Stimulated activated CD4-positive, alpha-beta T cell treated with anti-CD3 and anti-CD28 coated beads, Interleukin-12 subunit alpha, Interleukin-12 subunit beta, amount 100 ng/mL, for 48 hours (primary cell): ENCODE results near the gene ACTA1.
"Not testable (repeated sequence)": the region's sequence is repeated elsewhere in the genome, so short reads cannot be mapped to it uniquely, and the experiment has no call there.

Source experiments
- DNase-seq, 3 donors: peaks; one replicate each; pipeline ENCODE4 v3.0.0-alpha.2; 2020; ENCODE audit warnings: low read depth in 2 of 3, low spot score in 1 of 3

ACTA1 gene

DNA sequence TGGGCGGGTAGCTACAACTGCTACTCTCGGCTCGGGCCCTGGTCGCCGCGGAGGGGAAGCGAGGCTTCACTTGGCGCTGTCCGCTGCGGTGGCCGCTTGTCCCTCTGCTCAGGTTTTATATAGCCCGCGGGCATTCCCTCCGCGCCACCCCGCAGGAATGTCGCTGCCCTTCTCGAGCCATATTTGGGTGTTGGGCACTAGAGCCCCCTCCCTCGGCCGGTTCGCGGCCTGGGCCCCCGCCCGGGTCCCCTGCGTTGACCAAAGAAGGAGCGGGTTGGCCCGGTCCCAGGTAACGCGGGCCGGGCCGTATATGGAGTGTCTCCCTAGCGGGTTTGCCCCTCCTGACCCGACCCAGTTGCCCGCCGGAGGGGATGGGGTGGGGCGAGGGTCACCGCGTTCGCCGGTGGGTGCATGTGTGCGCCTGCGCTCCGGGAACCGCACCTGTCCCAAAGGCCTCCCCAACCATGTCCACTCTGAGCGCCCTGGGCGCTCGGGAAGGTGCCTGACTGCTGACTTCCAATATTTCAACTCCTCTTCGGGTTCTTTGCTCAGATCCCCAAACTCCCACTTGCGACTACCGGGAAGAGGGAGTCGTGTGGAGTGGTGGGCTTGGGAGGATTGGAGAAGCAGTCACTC, at the start of gene ACTA1:
Gene ACTA1 (minus strand): TSS at position 90 of the 636 bp plus-strand sequence. CDS start 979 bp downstream, outside the sequence.
- DNase-seq, result no peak

DNA sequence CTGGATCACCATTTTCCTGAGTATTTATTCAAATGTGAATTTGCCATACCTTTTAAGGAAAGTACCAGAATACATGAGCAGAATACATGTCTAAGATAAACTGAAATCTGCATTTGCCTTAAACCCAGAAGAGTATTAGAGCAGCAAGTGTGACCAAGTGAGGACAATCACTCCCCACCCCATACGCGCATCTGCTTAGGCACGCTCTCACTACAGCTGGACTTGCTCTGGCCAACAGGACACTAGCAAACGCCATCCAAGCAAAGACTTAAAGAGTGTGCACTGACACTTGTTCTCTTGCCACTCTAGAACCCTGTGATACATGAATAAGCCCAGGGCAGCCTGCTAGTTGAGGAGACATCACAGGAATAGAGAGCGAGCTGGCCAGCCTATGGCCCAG, 48.6 kb upstream of the ACTA1 start:
- no peak for DNase-seq

DNA sequence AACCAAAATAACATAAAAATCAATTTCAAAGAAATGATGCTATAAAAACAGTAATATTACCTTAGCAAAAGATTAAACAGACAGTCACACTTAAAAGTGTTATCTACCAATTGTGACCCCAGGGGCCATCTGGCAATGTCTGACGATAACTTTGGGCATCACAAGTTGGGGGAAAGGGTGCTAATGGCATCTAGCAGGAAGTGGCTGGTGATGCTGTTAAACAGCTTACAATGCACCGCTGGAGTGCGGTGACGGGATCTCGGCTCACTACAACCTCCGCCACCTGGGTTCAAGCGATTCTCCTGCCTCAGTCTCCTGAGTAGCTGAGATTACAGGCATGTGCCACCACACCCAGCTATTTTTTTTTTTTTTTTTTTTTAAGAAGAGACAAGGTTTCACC, 46.6 kb upstream of the ACTA1 start:
- no peak for DNase-seq

DNA sequence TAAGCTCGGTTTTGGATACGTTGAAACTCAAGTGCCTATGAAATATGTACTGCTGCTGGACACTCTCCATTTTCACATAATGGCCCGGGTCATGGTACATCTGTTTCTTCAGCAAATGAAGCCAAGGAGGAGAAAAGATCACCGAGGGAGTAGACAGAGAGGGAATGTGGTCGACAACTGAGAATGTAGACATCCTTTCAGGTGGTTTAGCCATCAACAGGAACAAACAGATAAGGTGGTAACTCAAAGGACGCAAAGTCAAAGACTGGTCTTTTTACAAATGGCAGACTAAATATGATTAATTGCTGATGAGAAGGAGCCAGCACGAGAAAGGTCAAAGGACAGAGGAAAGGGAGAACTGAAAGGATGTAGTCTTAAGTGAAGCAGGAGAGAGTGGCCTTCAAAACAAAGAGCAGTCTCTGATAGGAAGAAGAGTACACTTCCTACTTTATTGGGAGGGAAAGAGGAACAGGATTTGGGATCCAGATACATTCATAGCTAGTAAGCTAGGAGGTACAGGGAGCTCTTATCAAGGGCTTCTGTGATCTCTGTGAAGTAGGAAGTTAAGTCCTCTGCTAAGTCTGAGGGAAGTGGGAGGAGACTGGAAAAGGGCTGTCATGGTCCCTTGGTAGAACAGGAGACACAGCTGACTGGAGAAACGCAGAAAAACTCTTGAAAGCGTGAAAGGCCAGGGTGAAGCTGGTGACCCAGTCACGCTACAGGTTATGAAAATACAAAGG, 45.9 kb upstream of the ACTA1 start:
- no peak for DNase-seq

- no peak for DNase-seq
Measured at GRCh38 chr1:229478852-229479251, 45.0 kb upstream of the ACTA1 start.

- not testable (repeated sequence) for DNase-seq
Measured at GRCh38 chr1:229475859-229476258, 42.0 kb upstream of the ACTA1 start.

DNA sequence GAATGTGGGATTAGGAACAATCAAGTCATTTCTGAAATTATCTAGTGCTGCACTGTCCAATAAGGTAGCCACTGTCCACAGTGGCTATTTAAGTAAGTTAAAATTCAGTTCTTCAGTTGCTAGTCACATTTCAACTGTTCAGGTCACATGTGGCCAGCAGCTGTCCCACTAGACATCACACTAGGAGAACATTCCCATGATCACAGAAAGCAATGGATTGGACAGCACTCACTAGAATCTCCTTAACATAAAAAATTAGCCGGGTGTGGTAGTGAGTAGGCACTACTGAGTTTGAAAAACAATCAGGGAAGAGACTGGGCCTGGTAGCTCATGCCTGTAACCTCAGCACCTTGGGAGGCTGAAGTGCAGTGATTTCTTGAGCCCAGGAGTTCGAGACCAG, 40.6 kb upstream of the ACTA1 start:
- DNase-seq, result no peak

DNA sequence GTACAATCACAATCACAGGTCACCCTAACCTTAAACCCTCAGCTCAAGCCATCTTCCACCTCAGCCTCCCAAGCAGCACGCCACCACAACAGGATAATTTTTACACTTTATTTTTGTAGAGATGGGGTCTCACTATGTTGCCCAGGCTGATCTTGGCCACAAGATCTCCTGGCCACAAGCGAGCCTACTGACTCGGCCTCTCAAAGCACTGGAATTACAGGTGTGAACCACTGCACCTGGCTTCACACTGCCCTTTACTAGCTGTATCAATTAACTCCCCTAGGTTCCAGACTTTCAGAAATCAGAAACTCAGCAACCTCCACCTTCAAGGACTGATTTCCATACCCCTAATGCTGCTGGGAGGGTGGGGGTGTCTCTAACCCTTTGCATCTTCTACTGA, 37.3 kb upstream of the ACTA1 start:
- no peak for DNase-seq

DNA sequence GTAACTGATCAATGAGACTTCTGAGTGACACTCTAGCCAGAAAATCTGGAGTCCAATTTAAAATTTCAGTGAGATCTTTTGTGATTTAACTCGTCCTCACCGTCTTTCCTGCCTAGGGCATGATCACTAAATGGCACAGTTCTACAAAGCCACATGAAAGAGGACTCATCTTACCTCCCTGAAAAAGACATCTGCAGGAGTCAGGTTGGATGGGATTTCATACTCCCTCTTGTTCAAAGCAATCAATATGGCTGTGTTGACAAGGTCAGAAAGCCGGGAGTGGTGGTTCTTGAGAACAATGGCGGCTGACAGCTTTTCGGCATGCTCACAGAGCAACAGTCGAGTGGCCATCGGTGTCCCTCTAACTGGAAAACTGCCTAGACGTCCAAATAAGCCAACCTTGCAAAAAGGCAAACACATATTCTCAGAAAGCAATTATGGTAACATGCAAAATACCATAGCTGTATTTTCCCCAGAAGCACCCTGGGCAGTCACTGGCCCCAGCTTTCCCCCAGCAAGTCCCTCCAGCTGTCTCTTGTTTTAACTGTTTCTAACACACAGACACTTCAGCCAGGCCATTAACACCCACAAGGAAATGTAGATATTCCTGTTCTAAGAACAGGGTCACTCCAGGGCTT, 36.6 kb upstream of the ACTA1 start:
- no peak for DNase-seq

- DNase-seq, result no peak
Measured at GRCh38 chr1:229466887-229467286, 33.0 kb upstream of the ACTA1 start.

- no peak for DNase-seq
Measured at GRCh38 chr1:229464672-229465071, 30.8 kb upstream of the ACTA1 start.

DNA sequence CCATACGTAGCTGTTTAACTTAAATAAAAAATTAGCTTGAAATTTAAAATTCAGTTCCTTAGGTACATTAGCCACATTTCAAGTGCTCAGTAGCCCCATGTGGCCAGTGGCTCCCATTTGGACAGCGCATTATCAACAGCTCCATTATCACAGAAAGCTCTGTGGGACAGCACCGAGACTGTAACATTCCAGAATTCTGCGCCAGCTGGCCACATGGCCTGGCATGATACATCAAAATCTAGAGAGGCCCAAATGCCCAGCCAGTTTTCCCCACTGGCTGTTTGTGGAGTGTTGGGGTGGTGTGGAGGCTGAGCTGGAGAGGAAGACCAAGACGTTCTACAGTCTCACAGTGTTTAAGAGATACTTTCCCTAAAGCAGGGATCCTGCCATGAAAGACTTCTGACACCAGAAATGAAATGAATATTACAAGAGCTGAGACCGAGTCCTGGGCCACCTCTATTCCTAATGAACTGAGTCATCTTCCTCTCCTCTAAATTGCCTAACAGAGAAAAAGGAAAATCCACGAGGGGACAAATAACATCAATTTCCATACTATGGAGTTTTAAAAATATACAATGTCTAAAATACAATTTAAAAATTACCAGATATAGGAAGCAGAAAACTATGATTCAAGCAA, 27.3 kb upstream of the ACTA1 start:
- DNase-seq, result no peak

DNA sequence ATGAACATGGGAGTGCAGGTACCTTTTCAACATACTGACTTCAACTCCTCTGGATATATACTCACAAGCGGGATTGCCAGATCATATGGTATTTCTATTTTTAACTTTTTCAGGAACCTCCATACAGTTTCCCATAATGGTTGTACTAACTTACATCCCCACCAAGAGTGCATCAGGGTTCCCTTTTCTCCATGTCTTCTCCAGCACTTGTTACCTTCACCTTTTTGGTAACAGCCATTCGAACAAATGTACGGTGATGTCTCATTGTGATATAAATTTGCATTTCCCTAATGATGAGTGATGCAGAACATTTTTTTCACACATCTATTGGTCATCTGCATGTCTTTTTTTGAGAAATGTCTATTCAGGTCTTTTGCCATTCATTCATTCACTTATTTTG, 25.9 kb upstream of the ACTA1 start:
- DNase-seq, result no peak

DNA sequence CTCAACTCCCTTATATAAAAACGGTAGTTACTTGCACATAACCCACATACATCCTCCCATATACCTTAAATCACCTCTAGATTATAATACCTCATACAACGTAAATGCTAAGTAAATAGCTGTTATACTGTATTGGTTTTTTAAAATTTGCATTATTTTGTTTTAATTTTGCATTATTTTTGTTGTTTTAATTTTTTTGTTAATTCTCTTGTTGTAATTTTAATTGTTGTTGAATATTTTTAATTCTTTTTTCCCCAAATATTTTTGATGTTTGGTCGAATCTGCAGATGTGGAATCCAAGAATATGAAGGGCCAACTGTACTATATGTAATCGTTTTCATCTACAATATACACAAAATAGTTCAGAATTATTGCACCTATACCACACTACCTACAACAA, 23.5 kb upstream of the ACTA1 start:
- no peak for DNase-seq

- no peak for DNase-seq
Measured at GRCh38 chr1:229456016-229456415, 22.1 kb upstream of the ACTA1 start.

DNA sequence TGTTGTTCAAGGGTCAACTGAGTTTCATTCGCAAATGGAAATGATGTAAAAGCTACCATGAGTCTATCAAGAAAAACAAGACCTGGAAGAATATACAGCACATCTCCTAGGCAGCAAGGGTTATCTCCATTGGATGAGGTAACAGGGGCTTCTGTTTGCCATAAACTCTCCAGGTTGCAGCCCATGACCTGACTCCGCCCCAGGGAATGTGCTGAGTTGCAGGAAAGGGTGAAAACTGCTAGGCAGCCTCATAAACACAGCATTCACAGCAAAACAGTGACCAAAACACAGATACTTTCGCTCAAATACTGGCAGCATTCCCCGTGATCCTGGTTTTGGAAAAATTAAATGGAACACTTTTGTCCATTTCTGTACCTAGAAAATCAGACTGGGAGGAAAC, 20.2 kb upstream of the ACTA1 start:
- no peak for DNase-seq

GRCh38 chr1:229452956-229453801, 19.3 kb upstream of the ACTA1 start:
- no peak for DNase-seq

GRCh38 chr1:229448845-229449244, 15.0 kb upstream of the ACTA1 start:
- DNase-seq, result no peak

DNA sequence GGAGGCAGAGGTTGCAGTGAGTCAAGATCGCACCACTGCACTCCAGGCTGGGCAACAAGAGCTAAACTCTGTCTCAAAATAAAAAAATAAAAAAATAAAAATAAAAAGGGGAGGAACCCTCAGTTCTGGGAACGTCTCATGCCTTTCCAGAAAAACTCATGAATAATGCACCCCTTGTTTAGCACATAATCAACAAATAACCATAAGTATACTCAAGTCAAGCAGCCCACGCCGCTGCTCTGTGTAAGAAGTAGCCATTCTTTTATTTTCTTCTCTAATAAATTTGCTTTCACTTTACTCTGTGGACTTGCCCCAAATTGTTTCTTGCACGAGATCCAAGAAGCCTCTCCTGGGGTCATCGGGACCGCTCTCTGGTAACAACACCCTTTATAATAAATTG, 14.5 kb upstream of the ACTA1 start:
- no peak for DNase-seq

DNA sequence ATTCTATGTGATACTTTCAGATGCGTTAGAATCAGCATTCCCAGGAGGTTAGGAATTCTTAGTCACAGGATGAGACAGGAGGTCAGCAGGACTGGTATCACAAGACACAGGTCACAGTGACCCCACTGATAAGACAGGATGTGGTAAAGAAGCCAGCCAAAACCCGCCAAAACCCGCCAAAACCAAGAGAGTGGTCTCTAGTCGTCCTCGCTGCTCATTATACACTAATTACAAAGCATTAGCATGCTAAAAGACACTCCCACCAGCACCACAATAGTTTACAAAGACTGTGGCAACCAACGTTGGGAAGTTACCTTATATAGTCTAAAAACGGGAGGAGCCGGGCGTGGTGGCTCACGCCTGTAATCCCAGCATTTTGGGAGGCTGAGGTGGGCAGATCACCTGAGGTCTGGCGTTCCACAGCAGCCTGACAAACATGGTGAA, 13.9 kb upstream of the ACTA1 start:
- DNase-seq, result no peak

DNA sequence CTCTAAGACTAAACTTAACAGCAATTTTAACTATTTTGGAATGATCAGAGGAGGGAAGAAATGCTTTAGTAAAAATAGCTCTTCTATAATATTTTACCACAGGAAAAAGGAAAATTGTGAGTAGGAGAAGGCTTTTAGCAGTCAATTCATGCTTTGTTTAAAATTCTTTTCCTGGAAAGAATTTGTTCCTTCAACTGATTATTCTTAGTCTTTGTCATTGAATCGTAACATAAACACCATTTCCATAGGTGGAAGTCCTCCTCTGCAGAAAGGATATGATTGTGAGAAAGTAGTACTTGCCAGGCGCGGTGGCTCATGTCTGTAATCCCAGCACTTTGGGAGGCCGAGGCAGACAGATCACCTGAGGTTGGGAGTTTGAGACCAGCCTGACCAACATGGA, 11.9 kb upstream of the ACTA1 start:
- DNase-seq, result no peak
